Duodenal mucosa (tissue), 2 donors: Measurements from ENCODE around the gene ZC3H12C.
"Not testable (repeated sequence)": the region's sequence is repeated elsewhere in the genome, so short reads cannot be mapped to it uniquely, and the experiment has no call there.

Experiments used
- H3K27ac ChIP-seq: one replicate; pipeline ENCODE4 v1.7.0; 2013; ENCODE audit warnings: low read depth, low read length
- H3K27me3 ChIP-seq, 2 donors: one replicate each; pipeline ENCODE4 v1.7.0; 2013; ENCODE audit warnings: low read length in 2 of 2, control low read depth in 1 of 2; ENCODE audit not compliant: insufficient read depth in 2 of 2, control insufficient read depth in 1 of 2
- H3K36me3 ChIP-seq, 2 donors: one replicate each; pipeline ENCODE4 v1.7.0; 2013; ENCODE audit warnings: low read length in 2 of 2, control low read depth in 1 of 2; ENCODE audit not compliant: insufficient read depth in 2 of 2, control insufficient read depth in 1 of 2
- H3K4me1 ChIP-seq, 2 donors: one replicate each; pipeline ENCODE4 v1.7.0; 2013; ENCODE audit warnings: low read length in 2 of 2, control low read depth in 1 of 2; ENCODE audit not compliant: insufficient read depth in 2 of 2, control insufficient read depth in 1 of 2
- H3K4me3 ChIP-seq, 2 donors: one replicate each; pipeline ENCODE4 v1.7.0; 2013; ENCODE audit warnings: low read length in 2 of 2, low read depth in 1 of 2
- H3K9ac ChIP-seq, 2 donors: one replicate each; pipeline ENCODE4 v1.7.0; 2013; ENCODE audit warnings: low read length in 2 of 2, low read depth in 1 of 2
- H3K9me3 ChIP-seq, 2 donors: one replicate each; pipeline ENCODE4 v1.7.0; 2013; ENCODE audit warnings: low read length in 2 of 2, control low read depth in 1 of 2; ENCODE audit not compliant: control insufficient read depth in 1 of 2

ZC3H12C gene

DNA sequence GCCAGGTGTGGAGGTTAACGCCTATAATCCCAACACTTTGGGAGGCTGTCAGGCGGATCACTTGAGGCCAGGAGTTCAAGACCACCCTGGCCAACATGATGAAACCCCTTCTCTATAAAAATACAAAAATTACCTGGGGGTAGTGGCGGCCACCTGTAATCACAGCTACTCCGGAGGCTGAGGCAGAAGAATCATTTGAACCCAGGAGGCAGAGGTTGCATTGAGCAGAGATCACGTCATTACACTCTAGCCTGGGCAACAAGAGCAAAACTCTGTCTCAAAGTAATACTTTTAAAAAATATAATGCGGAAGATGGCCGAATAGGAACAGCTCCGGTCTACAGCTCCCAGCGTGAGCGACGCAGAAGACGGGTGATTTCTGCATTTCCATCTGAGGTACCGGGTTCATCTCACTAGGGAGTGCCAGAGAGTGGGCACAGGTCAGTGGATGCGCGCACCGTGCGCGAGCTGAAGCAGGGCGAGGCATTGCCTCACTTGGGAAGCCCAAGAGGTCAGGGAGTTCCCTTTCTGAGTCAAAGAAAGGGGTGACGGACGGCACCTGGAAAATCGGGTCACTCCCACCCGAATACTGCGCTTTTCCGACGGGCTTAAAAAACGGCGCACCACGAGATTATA lies 115.6 kb downstream of the ZC3H12C start:
- H3K27me3 ChIP-seq, H3K9me3 ChIP-seq, H3K4me3 ChIP-seq, H3K27ac ChIP-seq, H3K4me1 ChIP-seq, H3K36me3 ChIP-seq, H3K9ac ChIP-seq: not testable (repeated sequence)

GRCh38 chr11:110209313-110209694 lies 116.1 kb downstream of the ZC3H12C start:
- not testable (repeated sequence) for H3K4me3 ChIP-seq, H3K9ac ChIP-seq, H3K27ac ChIP-seq, H3K27me3 ChIP-seq, H3K4me1 ChIP-seq, H3K9me3 ChIP-seq, H3K36me3 ChIP-seq

DNA sequence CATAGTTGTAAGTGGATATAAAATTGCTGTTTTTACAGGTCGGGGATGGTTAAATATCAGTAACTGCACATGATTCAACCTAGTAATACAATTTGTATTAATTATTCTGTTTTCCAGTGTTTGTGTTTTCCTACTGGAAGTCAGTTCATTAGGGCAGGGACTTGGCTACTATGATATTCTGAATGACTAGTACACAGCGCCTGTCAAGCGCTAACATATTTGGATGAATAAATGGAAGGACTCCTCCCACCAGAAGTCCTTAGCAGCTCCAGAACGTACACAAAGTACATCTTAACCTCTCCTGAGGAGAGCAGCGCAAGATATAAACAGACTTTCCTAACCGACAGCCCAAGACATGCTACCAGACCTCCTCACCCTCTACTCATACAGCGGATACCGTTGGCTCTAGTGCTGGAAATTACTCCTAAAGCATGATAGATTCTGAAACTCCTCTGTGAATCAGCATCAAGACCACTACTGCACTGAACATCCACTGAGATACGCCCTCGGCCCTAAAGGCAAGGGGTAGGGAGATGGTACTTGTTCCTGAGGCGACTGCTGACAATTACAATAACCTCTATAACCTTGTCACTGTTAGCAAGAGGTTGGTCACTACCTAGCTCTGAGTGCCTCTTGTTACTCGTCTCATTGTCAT lies 124.2 kb downstream of the ZC3H12C start:
- no peaks in the 10 kb centered on the region for H3K27me3 ChIP-seq
- H3K27ac ChIP-seq: no peak overlapping the region
- no peaks in the 10 kb centered on the region for H3K36me3 ChIP-seq
- no peak overlapping the region for H3K9ac ChIP-seq
- no peak overlapping the region for H3K4me3 ChIP-seq
- no peaks in the 10 kb centered on the region for H3K4me1 ChIP-seq
- H3K9me3 ChIP-seq: no peaks in the 10 kb centered on the region

- H3K36me3 ChIP-seq: no peaks in the 10 kb centered on the region
- no peaks in the 10 kb centered on the region for H3K27me3 ChIP-seq
- H3K9ac ChIP-seq: no peak overlapping the region
- H3K4me1 ChIP-seq: no peaks in the 10 kb centered on the region
- H3K27ac ChIP-seq: no peak overlapping the region
- no peak overlapping the region for H3K4me3 ChIP-seq
- H3K9me3 ChIP-seq: no peaks in the 10 kb centered on the region
Observed at GRCh38 chr11:110217936-110218335, 124.7 kb downstream of the ZC3H12C start.

GRCh38 chr11:110219006-110219785 lies 126.0 kb downstream of the ZC3H12C start:
- no peaks in the 10 kb centered on the region for H3K9me3 ChIP-seq

More at GRCh38 chr11:110219006-110219785, 126.0 kb downstream of the ZC3H12C start:
- no peak overlapping the region for H3K4me3 ChIP-seq
- H3K36me3 ChIP-seq: no peaks in the 10 kb centered on the region
- H3K9ac ChIP-seq: no peak overlapping the region
- no peaks in the 10 kb centered on the region for H3K4me1 ChIP-seq
- H3K27ac ChIP-seq: no peak overlapping the region
- no peaks in the 10 kb centered on the region for H3K27me3 ChIP-seq
